Lower leg skin (tissue), 4 donors: ENCODE data around the gene UTP15. TPM values are rescaled to one million over a fixed set of nuclear protein-coding genes. Genes with fewer than 3 reads are reported as not detected.

Source experiments
- DNase-seq, 2 donors: peaks; one replicate each; pipeline ENCODE4 v3.0.0-alpha.2; 2019; ENCODE audit warnings: low spot score in 2 of 2
- H3K4me3 ChIP-seq: fragments of 200-600 bp; sonication (generic); 2 replicates; pipeline ENCODE4 v1.5.1; 2017; ENCODE audit warnings: mild to moderate bottlenecking, low read depth; ENCODE audit not compliant: poor library complexity, severe bottlenecking
- POLR2A ChIP-seq, 2 donors: fragments of 450-650 bp; IDR thresholded peaks; one replicate each; pipeline ENCODE4 v1.6.1; 2016 to 2017; ENCODE audit warnings: antibody characterized with exemption in 2 of 2, mild to moderate bottlenecking in 1 of 2, moderate library complexity in 1 of 2
- WGBS, 2 donors: methylation state at CpG; one replicate each; pipeline ENCODE4 v1.1.5; 2018; 5-methylcytosine and 5-hydroxymethylcytosine counted together
- intact Hi-C: fragments of 100-400 bp; cut with DNase I; formaldehyde crosslinking; loops from one replicate; pipeline ENCODE4 v1.15.0; 2023; ENCODE audit warnings: low total_unique reads
- total RNA-seq, 4 donors: library from RNA; depleted of rRNA; stranded (reverse); fragments of >200 nt; gene quantifications; one replicate each; pipeline ENCODE4 v1.1.0, GENCODE V29; 2016
- TF ChIP-seq, protein P1 (sequence below), 3 donors: fragments of 450-650 bp; IDR thresholded peaks; one replicate each; pipeline ENCODE4 v1.5.1; 2016; ENCODE audit warnings: antibody characterized with exemption in 3 of 3, mild to moderate bottlenecking in 3 of 3, moderate library complexity in 2 of 3

Gene UTP15
- total RNA-seq, 4 donors from 2014 or later: 13.0 to 37.1 (median 15.4) TPM

- TF ChIP-seq, protein P1, sequence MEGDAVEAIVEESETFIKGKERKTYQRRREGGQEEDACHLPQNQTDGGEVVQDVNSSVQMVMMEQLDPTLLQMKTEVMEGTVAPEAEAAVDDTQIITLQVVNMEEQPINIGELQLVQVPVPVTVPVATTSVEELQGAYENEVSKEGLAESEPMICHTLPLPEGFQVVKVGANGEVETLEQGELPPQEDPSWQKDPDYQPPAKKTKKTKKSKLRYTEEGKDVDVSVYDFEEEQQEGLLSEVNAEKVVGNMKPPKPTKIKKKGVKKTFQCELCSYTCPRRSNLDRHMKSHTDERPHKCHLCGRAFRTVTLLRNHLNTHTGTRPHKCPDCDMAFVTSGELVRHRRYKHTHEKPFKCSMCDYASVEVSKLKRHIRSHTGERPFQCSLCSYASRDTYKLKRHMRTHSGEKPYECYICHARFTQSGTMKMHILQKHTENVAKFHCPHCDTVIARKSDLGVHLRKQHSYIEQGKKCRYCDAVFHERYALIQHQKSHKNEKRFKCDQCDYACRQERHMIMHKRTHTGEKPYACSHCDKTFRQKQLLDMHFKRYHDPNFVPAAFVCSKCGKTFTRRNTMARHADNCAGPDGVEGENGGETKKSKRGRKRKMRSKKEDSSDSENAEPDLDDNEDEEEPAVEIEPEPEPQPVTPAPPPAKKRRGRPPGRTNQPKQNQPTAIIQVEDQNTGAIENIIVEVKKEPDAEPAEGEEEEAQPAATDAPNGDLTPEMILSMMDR (IDR thresholded peaks at IDR 0.05): no peak
- no peak for TF ChIP-seq POLR2A (IDR thresholded peaks at IDR 0.05)
- no peak overlapping the region for H3K4me3 ChIP-seq
These were observed 54.8 kb downstream of the UTP15 start for GRCh38 chr5:73620334-73620687.

GRCh38 chr5:73623060-73623459 lies 57.5 kb downstream of the UTP15 start:
- WGBS, 2 donors: 95 to 97% methylated on average over 2 of the region's 2 CpGs
- TF ChIP-seq, protein P1 (IDR thresholded peaks at IDR 0.05): no peak
- no peak for TF ChIP-seq POLR2A (IDR thresholded peaks at IDR 0.05)
- no peak for DNase-seq
- intact Hi-C loops: no loop called here
- H3K4me3 ChIP-seq: no peak overlapping the region

More at GRCh38 chr5:73620334-73620687, 54.8 kb downstream of the UTP15 start:
- intact Hi-C loops: no loop called here
- 81 to 90% methylated on average over 1 of the region's 1 CpG for WGBS, 2 donors
- no peak for DNase-seq

DNA sequence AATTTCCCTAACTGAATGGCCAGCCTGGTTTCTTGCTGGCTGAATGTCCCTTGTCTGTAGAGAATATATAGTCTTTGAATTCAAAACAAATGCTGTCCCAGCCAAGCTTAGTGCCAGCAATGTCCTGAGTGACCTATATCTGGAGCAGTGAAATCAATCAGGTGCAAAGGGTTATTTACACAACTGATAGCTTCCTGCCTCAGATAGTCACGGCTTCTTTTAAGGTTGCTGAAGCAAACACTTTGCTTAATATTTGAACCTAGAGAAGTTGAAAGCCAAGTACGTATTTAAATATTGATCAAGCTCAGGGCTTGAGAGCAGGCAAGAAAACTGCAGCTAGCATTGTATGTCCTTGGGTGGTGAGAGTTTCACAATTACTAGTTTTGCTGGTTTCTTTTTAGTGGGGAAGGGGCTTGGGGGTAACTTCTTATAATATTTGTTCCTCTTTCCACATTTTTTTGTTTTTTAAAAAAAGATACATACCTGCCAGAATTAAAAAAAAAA lies 58.4 kb downstream of the UTP15 start:
- WGBS, 2 donors: 84 to 93% methylated on average over 2 of the region's 2 CpGs
- no peak for DNase-seq
- TF ChIP-seq, protein P1 (IDR thresholded peaks at IDR 0.05): peak in 1 of 3 donors; percentile 34
- TF ChIP-seq POLR2A (IDR thresholded peaks at IDR 0.05): no peak
- no peak overlapping the region for H3K4me3 ChIP-seq
- intact Hi-C loops: no loop called here

DNA sequence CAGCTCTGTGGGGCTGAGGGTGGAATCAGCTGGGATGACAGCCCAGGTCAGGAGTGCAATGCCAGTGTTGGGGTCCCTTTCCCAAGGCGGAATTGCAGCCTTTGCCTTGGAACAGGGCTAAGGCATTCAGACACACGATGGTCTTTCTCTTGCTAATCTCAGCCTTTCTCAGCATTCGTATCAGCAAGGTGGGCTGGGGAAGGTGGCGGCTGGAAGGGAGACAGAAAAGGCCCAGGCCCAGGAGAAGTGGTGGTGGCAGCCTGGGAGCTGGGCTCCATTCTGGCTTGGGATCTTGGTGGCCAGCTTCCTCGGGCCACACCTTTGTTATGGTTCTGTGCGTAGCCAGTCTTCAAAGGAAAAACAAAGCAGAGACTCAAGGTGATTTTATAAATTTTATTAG lies 59.3 kb downstream of the UTP15 start:
- intact Hi-C loops: no loop called here
- no peak for TF ChIP-seq POLR2A (IDR thresholded peaks at IDR 0.05)
- TF ChIP-seq, protein P1 (IDR thresholded peaks at IDR 0.05): no peak
- H3K4me3 ChIP-seq: no peak overlapping the region
- DNase-seq: no peak
- WGBS, 2 donors: 84 to 85% methylated on average over 6 of the region's 6 CpGs

DNA sequence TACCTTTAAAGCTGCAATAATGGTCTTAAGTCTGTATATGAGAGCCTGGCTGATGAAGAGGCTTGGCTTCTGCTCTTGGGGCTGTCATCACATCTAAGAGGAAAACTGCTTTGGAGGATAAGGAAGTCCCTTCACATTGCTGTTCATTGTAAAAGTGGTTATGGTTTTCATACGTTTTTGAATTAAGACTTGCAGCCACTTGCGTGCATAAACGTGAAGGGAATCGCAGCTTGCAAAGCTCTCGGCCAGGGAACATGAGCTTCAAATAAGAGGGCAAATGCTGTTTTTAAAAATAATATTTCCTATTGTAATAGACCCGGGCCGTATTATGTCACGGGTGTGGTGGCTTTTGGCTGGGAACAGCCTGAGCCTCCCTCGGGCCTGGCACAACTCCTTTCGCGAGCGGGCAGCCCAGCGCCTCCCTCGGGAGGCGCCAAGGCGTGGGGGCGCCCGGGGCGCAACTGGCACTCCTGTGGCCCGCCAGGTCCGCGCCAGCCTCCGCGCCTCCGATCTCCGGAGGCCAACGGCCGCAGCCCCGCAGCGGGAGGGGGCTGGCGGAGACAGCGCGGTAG lies 59.9 kb downstream of the UTP15 start:
- DNase-seq: no peak

More for the DNA sequence above, 59.9 kb downstream of the UTP15 start:
- TF ChIP-seq POLR2A (IDR thresholded peaks at IDR 0.05): no peak
- TF ChIP-seq, protein P1 (IDR thresholded peaks at IDR 0.05): no peak
- intact Hi-C loops: no loop called here
- peak overlapping the region; percentile 40 for H3K4me3 ChIP-seq
- 1 to 2% methylated on average over 22 to 28 of the region's 33 CpGs for WGBS, 2 donors
